Activated naive CD8-positive, alpha-beta T cell treated with anti-CD3 and anti-CD28 coated beads, Interleukin-2, amount 10 ng/mL, durations not matched to agents 7 days and 5 days (primary cell): Measurements from ENCODE around the gene SLC5A11. TPM values are rescaled to one million over a fixed set of nuclear protein-coding genes. Genes with fewer than 3 reads are reported as not detected.
A peak's percentile ranks its signal among the peaks of the same experiment; 100 is the strongest.
"Not testable (repeated sequence)": the region's sequence is repeated elsewhere in the genome, so short reads cannot be mapped to it uniquely, and the experiment has no call there.

ENCODE experiments used
- ATAC-seq: fragments of 150-1000 bp; cut with Tn5 transposase; one replicate; pipeline ENCODE4 v1.10.0; 2021; ENCODE audit warnings: low read depth, moderate library complexity
- POLR2A ChIA-PET: fragments of 350-600 bp; sonication (Branson Sonifier 250); formaldehyde crosslinking; loops from one replicate; lab custom pipeline; 2021; ENCODE audit warnings: antibody characterized with exemption; lab: Charles Lee
- DNase-seq: peaks from one replicate; pipeline ENCODE4 v3.0.0; 2021
- H3K27ac Mint-ChIP-seq: one replicate; pipeline ENCODE4 v1.8.0; 2022; ENCODE audit warnings: mild to moderate bottlenecking, mixed read lengths
- H3K27me3 Mint-ChIP-seq: one replicate; pipeline ENCODE4 v1.8.0; 2022; ENCODE audit warnings: mild to moderate bottlenecking, moderate library complexity, mixed read lengths
- H3K36me3 Mint-ChIP-seq: one replicate; pipeline ENCODE4 v1.8.0; 2021; ENCODE audit warnings: mild to moderate bottlenecking, mixed read lengths
- H3K4me1 Mint-ChIP-seq: one replicate; pipeline ENCODE4 v1.8.0; 2021; ENCODE audit warnings: mixed read lengths
- H3K4me3 Mint-ChIP-seq: one replicate; pipeline ENCODE4 v1.8.0; 2022; ENCODE audit warnings: mild to moderate bottlenecking, moderate library complexity, mixed read lengths
- H3K9me3 Mint-ChIP-seq: one replicate; pipeline ENCODE4 v1.8.0; 2021; ENCODE audit warnings: mixed read lengths
- total RNA-seq, 2 experiments: library from RNA; stranded (reverse); gene quantifications; one replicate each; pipeline ENCODE4 v1.2.3, GENCODE V29; 2021

The SLC5A11 gene
- total RNA-seq, 2 experiments from 2014 or later, result 0.75 TPM; not detected in 1

GRCh38 chr16:24856871-24857270 is 11.1 kb downstream of the SLC5A11 start:
- H3K9me3 Mint-ChIP-seq, DNase-seq, H3K4me3 Mint-ChIP-seq, H3K36me3 Mint-ChIP-seq, ATAC-seq, H3K27ac Mint-ChIP-seq, POLR2A ChIA-PET, H3K4me1 Mint-ChIP-seq, H3K27me3 Mint-ChIP-seq: not testable (repeated sequence)

GRCh38 chr16:24858219-24859041 is 12.7 kb downstream of the SLC5A11 start:
- DNase-seq (peak; percentile 69), ATAC-seq (no peak)
- no peak overlapping the region for H3K4me3 Mint-ChIP-seq
- peaks cover 2% of the 10 kb centered on the region for H3K27me3 Mint-ChIP-seq
- no peak overlapping the region for H3K27ac Mint-ChIP-seq
- POLR2A ChIA-PET, result no interaction called here
- no peaks in the 10 kb centered on the region for H3K36me3 Mint-ChIP-seq
- no peaks in the 10 kb centered on the region for H3K4me1 Mint-ChIP-seq
- H3K9me3 Mint-ChIP-seq, result no peaks in the 10 kb centered on the region

- no peaks in the 10 kb centered on the region for H3K36me3 Mint-ChIP-seq
- no peak overlapping the region for H3K4me3 Mint-ChIP-seq
- POLR2A ChIA-PET, result no interaction called here
Observed at GRCh38 chr16:24861461-24861860, 15.7 kb downstream of the SLC5A11 start.

GRCh38 chr16:24863582-24864437 is 18.0 kb downstream of the SLC5A11 start:
- no peaks in the 10 kb centered on the region for H3K36me3 Mint-ChIP-seq

More at GRCh38 chr16:24861461-24861860, 15.7 kb downstream of the SLC5A11 start:
- Mint-ChIP-seq H3K27ac (no peak overlapping the region), H3K4me1 (no peaks in the 10 kb centered on the region), H3K9me3 (peaks cover 6% of the 10 kb centered on the region), H3K27me3 (peaks cover 12% of the 10 kb centered on the region)
- ATAC-seq, result no peak
- DNase-seq, result no peak

GRCh38 chr16:24869033-24869432 is 23.3 kb downstream of the SLC5A11 start:
- H3K4me1 Mint-ChIP-seq, result no peaks in the 10 kb centered on the region
- ATAC-seq, result no peak

More at GRCh38 chr16:24863582-24864437, 18.0 kb downstream of the SLC5A11 start:
- DNase-seq (no peak), ATAC-seq (no peak)
- POLR2A ChIA-PET, result no interaction called here
- H3K4me3 Mint-ChIP-seq, result no peak overlapping the region
- H3K4me1 Mint-ChIP-seq, result no peaks in the 10 kb centered on the region
- peaks cover 6% of the 10 kb centered on the region for H3K9me3 Mint-ChIP-seq
- H3K27ac Mint-ChIP-seq, result no peak overlapping the region
- peaks cover 23% of the 10 kb centered on the region for H3K27me3 Mint-ChIP-seq

GRCh38 chr16:24871891-24872290 is 26.1 kb downstream of the SLC5A11 start:
- Mint-ChIP-seq H3K9me3 (no peaks in the 10 kb centered on the region), H3K4me3 (no peak overlapping the region), H3K27me3 (peaks cover 9% of the 10 kb centered on the region), H3K4me1 (no peaks in the 10 kb centered on the region), H3K27ac (no peak overlapping the region), H3K36me3 (no peaks in the 10 kb centered on the region)
- POLR2A ChIA-PET, result interaction anchor here (0.6 kb wide), 1 partner anchor 1825 kb away, joined by 6 read pairs; no protein-coding TSS in a partner anchor
- ATAC-seq, result no peak
- DNase-seq, result no peak

More at GRCh38 chr16:24869033-24869432, 23.3 kb downstream of the SLC5A11 start:
- H3K9me3 Mint-ChIP-seq, result peaks cover 4% of the 10 kb centered on the region
- H3K27me3 Mint-ChIP-seq, result peaks cover 21% of the 10 kb centered on the region
- DNase-seq, result no peak
- no peak overlapping the region for H3K4me3 Mint-ChIP-seq
- POLR2A ChIA-PET, result no interaction called here
- H3K27ac Mint-ChIP-seq, result no peak overlapping the region
- no peaks in the 10 kb centered on the region for H3K36me3 Mint-ChIP-seq

- no peaks in the 10 kb centered on the region for H3K9me3 Mint-ChIP-seq
- no peak overlapping the region for H3K27ac Mint-ChIP-seq
- POLR2A ChIA-PET, result no interaction called here
- H3K36me3 Mint-ChIP-seq, result no peaks in the 10 kb centered on the region
- no peak overlapping the region for H3K4me3 Mint-ChIP-seq
- ATAC-seq (no peak), DNase-seq (no peak)
- H3K27me3 Mint-ChIP-seq, result peaks cover 2% of the 10 kb centered on the region
- H3K4me1 Mint-ChIP-seq, result no peaks in the 10 kb centered on the region
Observed at GRCh38 chr16:24873028-24873427, 27.3 kb downstream of the SLC5A11 start.

- POLR2A ChIA-PET, result no interaction called here
- ATAC-seq (no peak), DNase-seq (no peak)
- Mint-ChIP-seq H3K27me3 (peaks cover 2% of the 10 kb centered on the region), H3K9me3 (peaks cover 4% of the 10 kb centered on the region), H3K36me3 (no peaks in the 10 kb centered on the region), H3K27ac (no peak overlapping the region), H3K4me1 (no peaks in the 10 kb centered on the region), H3K4me3 (no peak overlapping the region)
Observed at GRCh38 chr16:24875466-24875865, 29.7 kb downstream of the SLC5A11 start.

- no peak overlapping the region for H3K4me3 Mint-ChIP-seq
- H3K4me1 Mint-ChIP-seq, result no peaks in the 10 kb centered on the region
- DNase-seq, result no peak
- POLR2A ChIA-PET, result no interaction called here
- no peak for ATAC-seq
- H3K27ac Mint-ChIP-seq, result no peak overlapping the region
- no peaks in the 10 kb centered on the region for H3K36me3 Mint-ChIP-seq
- H3K27me3 Mint-ChIP-seq, result peaks cover 2% of the 10 kb centered on the region
- peaks cover 4% of the 10 kb centered on the region for H3K9me3 Mint-ChIP-seq
Observed at GRCh38 chr16:24876231-24876630, 30.5 kb downstream of the SLC5A11 start.

GRCh38 chr16:24879684-24880083 is 33.9 kb downstream of the SLC5A11 start:
- Mint-ChIP-seq H3K36me3 (no peaks in the 10 kb centered on the region), H3K9me3 (peaks cover 4% of the 10 kb centered on the region), H3K4me3 (no peak overlapping the region), H3K27me3 (peaks cover under 1% of the 10 kb centered on the region), H3K27ac (no peak overlapping the region), H3K4me1 (no peaks in the 10 kb centered on the region)
- ATAC-seq (no peak), DNase-seq (no peak)
- POLR2A ChIA-PET, result no interaction called here

- H3K36me3 Mint-ChIP-seq, result no peaks in the 10 kb centered on the region
- H3K27ac Mint-ChIP-seq, result no peak overlapping the region
- H3K9me3 Mint-ChIP-seq, result peaks cover 4% of the 10 kb centered on the region
- no peaks in the 10 kb centered on the region for H3K4me1 Mint-ChIP-seq
- no peak overlapping the region for H3K4me3 Mint-ChIP-seq
- ATAC-seq (no peak), DNase-seq (no peak)
- peaks cover 5% of the 10 kb centered on the region for H3K27me3 Mint-ChIP-seq
- POLR2A ChIA-PET, result no interaction called here
Observed at GRCh38 chr16:24883714-24884151, 38.0 kb downstream of the SLC5A11 start.

GRCh38 chr16:24887472-24887871 is 41.7 kb downstream of the SLC5A11 start:
- Mint-ChIP-seq H3K27ac (no peak overlapping the region), H3K27me3 (peaks cover 11% of the 10 kb centered on the region), H3K9me3 (no peaks in the 10 kb centered on the region), H3K36me3 (no peaks in the 10 kb centered on the region), H3K4me3 (no peak overlapping the region), H3K4me1 (no peaks in the 10 kb centered on the region)
- POLR2A ChIA-PET, result no interaction called here
- no peak for ATAC-seq
- DNase-seq, result no peak

- peaks cover 13% of the 10 kb centered on the region for H3K27me3 Mint-ChIP-seq
- H3K4me3 Mint-ChIP-seq, result no peak overlapping the region
- POLR2A ChIA-PET, result no interaction called here
- no peaks in the 10 kb centered on the region for H3K36me3 Mint-ChIP-seq
- H3K9me3 Mint-ChIP-seq, result no peaks in the 10 kb centered on the region
- no peaks in the 10 kb centered on the region for H3K4me1 Mint-ChIP-seq
- DNase-seq (no peak), ATAC-seq (no peak)
- no peak overlapping the region for H3K27ac Mint-ChIP-seq
Observed at GRCh38 chr16:24890746-24891145, 45.0 kb downstream of the SLC5A11 start.
